ENCODE data around the gene ACVRL1.
A peak's percentile ranks its signal among the peaks of the same experiment; 100 is the strongest.
"Not testable (repeated sequence)": the region's sequence is repeated elsewhere in the genome, so short reads cannot be mapped to it uniquely, and the experiment has no call there.

ACVRL1 gene

DNA sequence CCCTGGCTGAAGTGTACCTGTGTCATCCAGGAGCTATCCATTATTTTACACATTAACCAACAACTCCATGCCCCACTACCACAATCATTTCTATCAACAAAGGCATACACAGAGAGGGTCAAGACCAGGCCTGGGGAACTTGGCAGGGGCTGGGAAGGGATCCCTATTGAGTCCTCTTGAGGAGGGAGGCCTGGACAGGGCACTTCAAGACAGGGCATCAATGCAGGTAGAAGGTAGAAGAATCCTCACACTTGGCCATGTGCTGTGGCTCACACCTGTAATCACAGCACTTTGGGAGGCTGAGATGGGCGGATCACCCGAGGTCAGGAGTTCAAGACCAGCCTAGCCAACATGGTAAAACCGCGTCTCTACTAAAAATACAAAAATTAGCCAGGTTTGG, 32.8 kb upstream of the ACVRL1 start:
- DNase-seq: no peak

DNA sequence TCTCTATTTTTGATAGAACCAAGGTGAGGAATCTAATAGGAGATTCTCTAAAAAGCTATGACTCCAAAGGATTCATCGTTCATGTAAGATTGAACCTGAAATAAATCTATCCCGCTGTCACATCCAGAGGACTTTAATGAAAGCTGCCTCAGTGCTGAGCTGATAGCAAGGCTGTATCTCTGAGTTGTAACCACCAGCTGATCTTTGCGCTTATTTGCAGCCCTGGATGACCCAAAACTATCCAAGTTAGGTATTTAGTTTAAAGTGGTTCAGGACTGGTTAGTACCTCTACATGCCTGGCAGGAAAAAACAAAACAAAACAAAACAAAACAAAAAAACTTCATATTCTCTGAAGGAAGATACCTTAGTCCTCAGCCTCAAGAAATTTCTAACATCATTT, 28.2 kb upstream of the ACVRL1 start:
- no peak for DNase-seq

DNA sequence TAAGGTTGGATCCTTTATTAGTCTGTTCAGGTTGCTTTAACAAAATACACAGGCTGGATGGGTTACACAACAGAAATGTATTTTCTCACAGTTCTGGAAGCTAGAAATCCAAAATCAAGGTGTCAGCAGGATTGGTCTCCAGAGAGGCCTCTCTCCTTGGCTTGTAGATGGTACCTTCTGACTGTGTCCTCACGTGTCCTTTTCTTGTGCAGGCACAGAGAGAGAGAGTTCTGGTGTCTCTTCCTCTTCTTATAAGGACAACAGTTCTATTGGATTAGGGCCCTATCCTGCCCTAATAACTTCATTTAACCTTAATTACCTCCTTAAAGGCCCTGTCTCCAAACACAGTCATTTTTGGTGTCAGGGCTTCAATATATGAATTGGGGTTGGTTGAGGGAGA, 24.0 kb upstream of the ACVRL1 start:
- no peak for DNase-seq

DNA sequence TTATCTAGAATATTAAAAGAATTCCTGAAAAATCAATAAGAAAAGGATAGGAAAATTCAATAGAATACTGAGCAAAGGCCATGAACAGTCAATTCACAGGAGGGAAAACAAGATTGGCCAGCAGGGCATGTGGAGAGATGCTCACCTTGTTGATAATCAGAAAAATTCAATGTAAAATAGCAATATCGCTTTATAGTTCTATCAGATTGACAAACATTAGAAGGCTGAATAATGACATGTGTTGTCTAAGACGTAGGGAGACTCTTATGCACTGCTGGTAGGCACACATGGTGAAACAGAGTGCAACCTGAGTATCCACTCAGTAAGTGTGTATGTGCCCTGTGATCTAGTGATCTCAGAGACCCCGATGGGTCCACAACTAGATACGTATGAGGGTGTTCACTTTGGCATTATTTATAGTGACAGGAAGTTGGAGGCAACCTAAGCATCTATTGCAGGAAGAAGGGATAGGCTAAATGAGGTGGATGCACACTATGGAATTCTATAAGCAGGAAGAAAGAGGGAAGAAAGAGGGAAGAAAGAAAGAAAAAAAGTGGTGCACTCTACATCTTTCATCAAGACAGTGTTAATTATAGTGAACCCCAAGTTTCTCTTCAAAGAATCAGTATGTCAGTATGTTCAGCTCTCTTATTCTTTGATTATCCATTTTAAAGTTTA, 23.2 kb upstream of the ACVRL1 start:
- no peak for DNase-seq

DNA sequence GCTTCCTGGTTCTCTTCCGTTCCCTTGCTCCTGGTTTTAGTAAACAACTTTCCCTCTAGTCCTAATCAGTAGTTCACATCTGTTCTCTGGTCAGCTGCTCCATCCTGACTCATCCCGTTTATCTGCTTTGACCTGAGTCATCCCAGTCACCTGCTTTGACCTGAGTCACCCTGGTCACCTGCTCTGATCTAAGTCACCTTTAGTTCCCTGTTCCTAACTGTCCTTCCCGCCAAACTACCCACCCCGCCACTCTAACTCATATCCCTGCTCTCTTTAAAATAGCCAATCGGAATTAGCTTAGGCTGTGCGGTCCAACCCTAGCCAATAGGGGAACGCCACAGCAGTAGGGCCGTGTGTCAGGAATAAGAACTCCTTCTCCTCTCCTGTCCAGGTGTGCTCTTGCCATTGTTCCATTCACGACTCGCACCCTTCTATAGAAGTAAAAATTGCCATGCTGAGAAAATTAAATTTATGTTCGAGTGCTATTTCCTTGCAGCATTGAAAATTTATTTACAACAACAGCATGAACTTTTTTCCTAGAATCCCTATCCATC, 22.6 kb upstream of the ACVRL1 start:
- no peak for DNase-seq

DNA sequence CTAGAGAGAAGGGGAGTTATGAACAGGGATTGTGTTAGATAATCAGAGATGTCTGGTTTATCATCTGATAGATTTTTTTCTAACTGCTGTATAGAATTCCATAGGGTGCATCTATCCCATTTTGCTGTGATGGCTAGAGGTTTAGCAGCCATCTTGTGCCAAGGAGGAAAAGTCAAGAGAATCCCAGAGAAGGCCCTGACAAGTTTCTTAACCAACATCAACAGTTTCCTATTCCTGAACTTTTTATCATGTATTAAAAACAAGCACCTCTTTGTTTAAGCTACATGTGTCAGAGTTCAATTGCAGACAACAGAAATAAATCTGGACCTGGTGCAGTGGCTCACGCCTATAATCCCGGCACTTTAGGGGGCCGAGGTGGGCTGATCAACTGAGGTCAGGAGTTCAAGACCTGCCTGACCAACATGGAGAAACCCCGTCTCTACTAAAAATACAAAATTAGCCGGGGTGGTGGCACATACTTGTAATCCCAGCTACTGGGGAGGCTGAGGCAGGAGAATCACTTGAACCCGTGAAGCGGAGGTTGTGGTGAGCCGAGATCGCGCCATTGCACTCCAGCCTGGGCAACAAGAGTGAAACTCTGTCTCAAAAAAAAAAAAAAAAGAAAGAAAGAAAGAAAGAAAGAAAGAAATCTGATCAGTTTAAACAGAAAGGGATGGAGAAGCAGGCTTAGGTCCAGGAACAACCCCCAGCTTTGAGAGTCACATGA, 21.8 kb upstream of the ACVRL1 start:
- not testable (repeated sequence) for DNase-seq

DNA sequence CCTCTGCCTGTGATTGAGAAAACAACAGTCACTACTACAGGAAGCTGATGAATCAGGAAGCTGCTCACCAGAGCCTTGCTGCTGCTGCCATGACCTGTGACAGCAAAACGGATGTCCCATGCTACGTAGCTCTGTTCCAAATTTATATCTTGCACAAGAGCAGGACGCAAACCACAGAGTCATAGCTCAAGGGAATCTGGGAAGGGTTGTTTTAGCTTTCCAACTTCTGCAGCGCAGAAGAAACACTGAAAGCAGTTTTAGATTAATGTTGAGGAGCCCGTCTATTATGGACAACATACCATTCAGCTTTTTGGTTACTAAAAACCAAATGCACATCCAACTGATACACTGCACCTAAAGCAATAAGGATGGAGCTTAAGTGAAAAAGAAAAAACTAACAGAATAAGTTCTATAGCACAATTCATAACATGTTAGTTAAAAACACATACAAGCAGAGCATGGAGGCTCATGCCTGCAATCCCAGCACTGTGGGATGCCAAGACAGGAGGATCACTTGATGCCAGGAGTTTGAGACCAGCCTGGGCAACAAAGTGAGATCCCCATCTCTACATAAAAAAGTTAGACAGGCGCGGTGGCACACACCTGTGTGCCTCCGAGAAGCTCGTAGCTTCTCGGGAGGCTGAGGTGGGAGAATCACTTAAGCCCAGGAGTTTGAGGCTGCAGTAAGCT, 21.1 kb upstream of the ACVRL1 start:
- peak; percentile 74 for DNase-seq

DNA sequence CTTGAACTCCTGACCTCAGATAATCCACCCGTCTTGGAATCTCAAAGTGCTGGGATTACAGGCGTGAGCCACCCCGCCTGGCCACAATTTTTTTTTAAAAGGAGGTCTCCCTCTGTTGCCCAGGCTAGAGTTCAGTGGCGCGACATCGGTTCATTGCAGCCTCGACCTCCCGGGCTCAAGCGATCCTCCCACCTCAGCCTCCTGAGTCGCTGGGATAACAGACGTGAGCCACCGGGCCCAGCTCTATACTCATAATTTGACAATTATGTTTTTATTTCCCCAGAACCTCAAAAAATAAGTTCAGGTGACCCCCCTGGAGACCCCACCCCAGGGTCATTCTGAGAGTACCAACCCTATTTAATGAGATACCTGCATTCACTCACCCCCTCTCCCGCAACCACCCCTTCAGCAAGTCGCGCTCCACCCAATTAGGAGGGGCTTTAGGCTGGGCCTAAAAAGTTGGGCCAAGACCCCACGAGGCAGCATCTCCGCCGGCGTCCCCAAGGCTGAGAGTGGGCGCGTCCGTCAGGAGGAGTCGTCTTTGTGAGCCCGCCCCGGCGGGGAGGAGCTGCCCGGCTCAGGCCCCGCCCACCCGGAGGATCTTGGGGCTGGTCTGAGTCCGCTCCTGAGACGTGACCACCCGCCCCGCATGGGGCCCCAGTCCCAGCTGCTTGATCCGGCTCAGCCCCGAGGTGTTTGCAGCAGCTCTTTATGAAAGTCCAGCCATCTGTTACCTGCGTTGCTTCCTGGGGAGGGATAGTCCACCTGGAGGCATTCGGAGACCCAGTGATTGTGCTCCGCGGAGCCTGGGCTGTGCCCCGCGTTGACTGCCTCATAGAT, 19.6 kb upstream of the ACVRL1 start, which contains the start of gene ANKRD33:
TSS of gene ANKRD33 (plus strand) at position 628 of the 840 bp plus-strand sequence. CDS start at position 712, 84 bp downstream.
- no peak for DNase-seq

DNA sequence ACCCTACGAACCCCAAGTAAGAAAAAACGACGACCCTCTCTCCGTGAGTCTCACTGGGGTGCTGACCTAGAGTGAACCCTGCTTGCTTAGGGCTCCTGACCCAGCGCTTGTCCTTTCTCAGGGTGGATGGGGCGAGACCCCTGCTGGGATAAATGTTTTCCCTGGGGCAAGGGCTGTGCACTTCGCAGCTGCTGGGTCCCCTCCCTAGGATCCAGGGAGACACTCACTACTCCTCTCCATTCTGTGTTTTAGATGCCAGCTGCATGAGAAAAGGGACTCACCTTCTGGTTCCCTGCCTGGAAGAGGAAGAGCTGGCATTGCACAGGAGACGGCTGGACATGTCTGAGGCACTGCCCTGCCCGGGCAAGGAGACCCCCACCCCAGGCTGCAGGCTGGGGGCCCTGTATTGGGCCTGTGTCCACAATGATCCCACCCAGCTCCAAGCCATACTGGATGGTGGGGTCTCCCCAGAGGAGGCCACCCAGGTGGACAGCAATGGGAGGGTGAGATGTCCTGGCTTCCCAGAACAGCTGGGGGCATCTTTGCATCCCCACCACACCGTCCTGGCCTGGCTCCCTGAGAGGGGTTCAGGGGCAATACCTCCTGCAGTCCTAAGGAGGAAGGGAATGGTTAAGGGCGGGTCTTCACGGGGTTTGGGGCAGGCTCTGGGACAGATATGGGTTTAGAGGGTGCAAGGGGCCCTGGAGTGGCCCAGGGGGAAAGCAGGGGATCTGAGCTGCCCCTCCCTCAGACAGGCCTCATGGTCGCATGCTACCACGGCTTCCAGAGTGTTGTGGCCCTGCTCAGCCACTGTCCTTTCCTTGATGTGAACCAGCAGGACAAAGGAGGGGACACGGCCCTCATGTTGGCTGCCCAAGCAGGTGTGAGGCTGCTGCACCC, 18.7 kb upstream of the ACVRL1 start:
- no peak for DNase-seq

DNA sequence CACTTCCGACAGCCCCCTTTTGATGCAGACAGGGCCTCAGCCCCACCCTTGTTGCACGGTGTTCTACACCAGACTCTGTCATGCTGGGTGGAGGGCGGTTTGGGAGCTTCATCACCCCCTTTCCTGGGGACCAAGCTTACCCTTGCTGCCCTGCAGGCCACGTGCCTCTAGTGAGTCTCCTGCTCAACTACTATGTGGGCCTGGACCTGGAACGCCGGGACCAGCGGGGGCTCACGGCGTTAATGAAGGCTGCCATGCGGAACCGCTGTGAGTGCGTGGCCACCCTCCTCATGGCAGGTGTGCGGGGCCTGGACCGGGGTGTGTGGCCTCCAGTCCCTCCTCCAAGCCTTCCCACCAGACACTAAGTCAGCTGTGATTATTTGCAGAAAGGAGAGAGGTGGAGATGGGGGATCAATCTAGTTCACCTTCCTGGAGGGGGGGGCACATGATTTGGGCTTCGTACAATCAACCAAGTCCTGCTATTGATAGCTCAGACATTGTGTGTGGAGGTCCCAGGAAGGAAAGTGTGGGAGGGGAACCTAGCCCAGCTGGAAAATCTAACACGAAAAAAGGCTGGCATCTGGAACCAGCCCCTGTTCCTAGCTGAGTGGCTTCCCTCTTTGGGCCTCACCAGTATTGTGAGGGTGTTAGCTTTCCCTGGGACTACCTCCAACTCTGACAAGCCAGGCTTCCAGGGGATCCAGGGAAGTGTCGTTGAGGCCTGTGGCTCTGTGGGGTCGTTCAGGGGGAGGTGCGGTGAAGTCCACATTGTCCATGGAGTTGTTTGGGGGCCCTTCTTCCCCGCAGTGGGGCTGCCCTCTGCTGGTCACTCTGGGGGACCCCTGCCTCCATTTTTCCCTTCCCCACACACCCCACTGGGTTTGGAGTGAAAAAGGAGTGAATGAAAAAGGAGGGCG, 17.8 kb upstream of the ACVRL1 start:
- no peak for DNase-seq

DNA sequence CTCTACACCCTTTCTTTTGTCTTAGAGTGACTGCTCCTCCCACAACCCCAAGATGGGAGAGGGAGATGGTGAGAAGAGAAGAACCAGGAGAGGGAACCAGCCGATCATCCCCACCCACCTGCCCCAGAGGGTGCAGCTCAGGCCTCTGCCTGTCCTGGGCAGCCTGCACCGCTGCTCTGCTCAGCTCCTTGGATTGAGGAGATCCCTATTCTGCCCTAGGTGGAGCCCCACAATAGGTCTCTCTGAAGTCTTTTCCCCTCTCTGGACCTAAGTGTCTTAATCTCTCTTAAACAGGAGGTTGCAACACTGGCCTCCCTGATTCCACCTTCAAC, 17.2 kb upstream of the ACVRL1 start:
- DNase-seq: no peak

DNA sequence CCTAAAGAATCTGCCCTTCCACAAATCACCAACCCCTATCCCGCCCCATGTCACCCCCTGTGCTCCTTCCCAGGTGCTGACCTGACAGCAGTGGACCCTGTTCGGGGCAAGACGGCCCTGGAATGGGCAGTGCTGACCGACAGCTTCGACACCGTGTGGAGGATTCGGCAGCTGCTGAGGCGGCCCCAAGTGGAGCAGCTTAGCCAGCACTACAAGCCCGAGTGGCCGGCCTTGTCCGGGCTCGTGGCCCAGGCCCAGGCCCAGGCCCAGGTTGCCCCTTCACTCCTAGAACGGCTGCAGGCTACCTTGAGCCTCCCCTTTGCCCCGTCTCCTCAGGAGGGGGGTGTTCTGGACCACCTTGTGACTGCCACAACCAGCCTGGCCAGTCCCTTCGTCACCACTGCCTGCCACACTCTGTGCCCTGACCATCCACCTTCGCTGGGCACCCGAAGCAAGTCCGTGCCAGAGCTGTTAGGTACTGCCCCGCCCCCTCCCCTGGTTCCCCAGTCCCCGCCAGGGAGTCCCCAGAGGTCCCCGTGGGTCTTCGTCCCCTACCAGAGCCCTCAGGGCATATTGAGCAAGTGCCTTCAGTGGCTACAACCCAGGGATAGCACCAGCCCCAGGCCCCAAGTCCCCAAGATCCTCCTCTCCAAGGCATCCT, 16.7 kb upstream of the ACVRL1 start:
- no peak for DNase-seq

DNA sequence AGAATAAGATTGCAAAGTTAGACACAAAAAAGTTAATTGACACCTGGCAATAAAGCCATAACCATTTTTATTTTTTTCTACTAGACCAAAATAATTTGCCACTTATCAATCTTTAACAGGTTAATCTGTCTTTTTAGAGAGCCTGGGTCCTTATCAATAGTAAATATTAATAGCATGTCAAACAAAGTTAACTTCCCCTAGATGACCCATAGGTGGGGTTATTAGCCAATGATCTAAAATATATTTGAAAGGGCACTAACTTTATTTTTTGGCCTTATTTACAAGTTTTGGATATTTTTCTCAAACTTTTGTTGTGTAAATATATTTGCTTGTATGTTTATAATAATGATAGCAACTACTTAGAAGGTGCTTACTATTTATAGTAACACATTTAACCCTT, 15.5 kb upstream of the ACVRL1 start:
- DNase-seq: no peak

DNA sequence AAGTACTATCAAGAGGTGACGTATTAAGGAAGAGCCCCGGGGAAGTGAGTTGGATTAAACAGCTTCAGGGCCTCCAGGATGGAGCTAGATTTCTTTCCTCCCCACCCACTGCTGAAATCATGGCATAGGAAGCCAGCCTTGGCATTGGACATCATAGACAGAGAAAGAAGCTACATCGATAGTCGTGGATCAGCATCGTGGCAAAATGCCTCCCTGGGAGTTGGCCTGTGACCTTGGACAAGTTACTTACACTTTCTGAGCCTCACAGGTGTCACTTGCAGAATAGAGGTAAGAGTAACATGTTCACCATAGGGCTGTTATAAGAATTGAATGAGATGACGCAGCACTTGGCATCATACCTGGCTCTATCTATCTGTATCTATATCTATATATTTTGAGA, 13.5 kb upstream of the ACVRL1 start:
- no peak for DNase-seq

DNA sequence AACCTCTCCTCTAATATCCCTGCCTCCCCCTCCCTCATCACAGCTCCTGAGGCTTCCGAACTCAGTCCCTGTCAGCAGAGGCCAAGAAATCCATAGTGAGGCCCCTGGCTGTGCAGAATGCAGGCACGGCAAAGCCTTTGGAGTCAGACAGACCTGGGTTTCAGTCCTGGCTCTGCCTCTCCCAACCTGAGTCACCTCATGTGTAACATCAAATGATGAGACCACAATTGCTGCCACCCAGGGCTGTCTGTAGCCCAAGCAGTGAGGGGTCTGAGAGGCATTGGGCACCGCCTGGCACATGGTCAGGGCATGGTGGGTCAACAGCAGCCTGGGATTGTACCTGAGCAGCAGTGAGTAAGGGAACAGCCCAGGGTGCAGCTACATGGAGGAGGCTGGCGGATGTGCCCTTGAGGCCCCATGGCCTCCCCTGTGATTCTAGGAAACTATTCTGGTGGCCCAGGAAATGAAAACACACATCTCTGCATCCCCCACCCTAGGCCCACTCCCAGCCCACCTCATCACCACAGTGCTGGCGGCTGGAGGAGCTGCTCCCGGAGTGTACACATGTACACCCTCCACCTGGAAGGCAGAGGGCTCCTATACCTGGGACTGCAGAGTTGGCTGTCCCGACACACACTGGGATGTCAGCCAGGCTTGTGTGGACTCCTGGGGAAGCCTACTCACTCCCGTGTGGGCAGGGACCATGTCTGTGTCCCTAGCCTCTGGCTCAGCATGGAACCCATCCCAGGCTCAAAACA, 11.7 kb upstream of the ACVRL1 start:
- DNase-seq: no peak

DNA sequence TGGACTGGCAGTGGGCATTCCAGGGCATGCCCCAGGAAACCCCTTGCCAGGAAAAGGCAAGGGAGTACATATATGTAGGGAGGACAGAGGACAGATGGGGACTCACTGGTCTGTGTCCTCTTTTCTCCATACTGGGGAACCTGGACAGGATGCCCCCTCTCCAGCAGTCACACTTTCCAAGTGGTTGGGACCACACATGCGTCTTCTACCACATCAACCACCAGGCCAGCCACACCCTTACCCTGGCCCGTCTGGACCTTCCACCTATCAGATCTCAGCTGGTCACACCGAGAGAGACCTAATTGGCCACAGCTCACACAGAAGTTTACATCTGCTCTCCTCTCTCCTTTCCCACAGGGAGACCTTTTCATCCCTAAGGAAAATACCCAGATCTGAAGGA, 11.1 kb upstream of the ACVRL1 start:
- DNase-seq: no peak

DNA sequence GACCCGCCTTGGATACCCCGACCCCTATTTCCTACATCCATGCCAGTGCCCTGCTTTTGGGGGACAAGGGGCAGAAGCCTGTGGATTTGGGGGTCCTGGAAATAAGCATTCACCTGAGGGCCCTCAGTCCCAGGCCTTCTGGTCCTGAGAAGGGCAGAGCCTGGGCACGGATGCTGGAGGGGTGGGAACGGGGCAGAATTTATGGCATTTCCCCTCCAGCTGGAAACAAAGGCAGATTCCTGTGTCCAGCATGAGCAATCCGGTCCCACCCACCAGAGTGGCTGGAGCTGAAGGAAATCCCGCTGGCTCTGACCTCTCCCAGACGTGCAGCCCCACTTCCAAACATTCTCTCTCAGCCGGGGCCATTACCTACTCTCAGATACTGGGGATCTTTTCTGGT, 10.1 kb upstream of the ACVRL1 start:
- no peak for DNase-seq

DNA sequence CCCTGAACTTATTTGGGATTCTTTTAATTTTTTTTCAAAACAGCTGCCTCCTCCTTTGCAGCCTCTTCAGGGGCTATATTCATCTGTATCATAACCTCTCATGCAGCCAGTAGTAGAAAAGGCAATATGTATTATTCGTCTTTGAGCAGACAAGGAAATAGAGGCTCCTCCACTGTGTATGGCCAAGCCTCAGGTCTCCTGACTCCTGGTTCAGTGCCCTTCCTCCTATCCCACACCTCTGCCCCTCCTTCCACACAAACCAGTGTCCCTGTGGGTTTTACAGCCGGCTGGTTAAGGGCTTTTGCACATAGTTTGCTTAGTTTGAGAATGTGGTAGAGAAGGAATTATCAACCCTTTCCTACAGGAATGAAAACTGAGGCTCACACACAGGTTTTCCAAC, 8.8 kb upstream of the ACVRL1 start:
- DNase-seq: no peak

DNA sequence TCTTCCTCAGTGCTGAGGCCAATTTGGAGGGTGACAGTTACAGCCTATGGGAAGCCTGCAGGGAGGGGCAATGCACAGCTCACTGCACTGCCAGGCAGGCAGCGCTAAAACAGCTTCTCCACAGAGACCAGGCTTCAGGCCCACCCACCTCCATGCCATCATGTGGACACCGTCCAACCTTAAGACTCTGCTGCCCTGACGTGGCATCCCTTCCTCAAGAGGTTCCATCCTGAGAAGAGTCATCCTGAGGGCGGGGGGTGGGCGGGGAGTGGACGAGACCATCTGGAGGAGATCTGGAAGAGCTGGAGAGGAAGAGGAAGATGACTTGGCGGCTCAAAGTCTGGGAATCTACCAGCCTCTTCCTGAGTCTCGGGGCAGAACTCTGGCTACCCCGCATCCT, 8.4 kb upstream of the ACVRL1 start:
- DNase-seq: no peak

Measured in CD4-positive, alpha-beta T cell treated with Interferon gamma for 1 hour (primary cell).